Left cardiac atrium (tissue), 4 donors: ENCODE measurements around the gene F5. TPM values are rescaled to one million over a fixed set of nuclear protein-coding genes. Genes with fewer than 3 reads are reported as not detected.

ENCODE experiments used
- ATAC-seq, 2 donors: fragments of 200-7000 bp; cut with Tn5 transposase; one replicate each; pipeline ENCODE4 v1.9.1; 2020; ENCODE audit warnings: mild to moderate bottlenecking in 2 of 2, moderate library complexity in 2 of 2
- DNase-seq: peaks from one replicate; pipeline ENCODE4 v3.0.0-alpha.2; 2020
- intact Hi-C, 2 donors: fragments of 100-400 bp; cut with DNase I; formaldehyde crosslinking; loops; one replicate each; pipeline versions ENCODE4 v1.14.1 to v1.15.1; 2022 to 2023
- long read RNA-seq: library from polyadenylated mRNA; unstranded; transcript quantifications from one replicate; pipeline ENCODE4 v2.0.0, GENCODE V29; 2021
- total RNA-seq, 2 donors: library from RNA; stranded (reverse); fragmentation: NEBNext Ultra II Directional; extraction: Animal tissue kit (Norgen Biotek cat#: 25700); gene quantifications; one replicate each; pipeline ENCODE4 v1.2.1, GENCODE V29; 2021
- donor health status: DM: no; HTN: yes; CAD: no.
- donor health status: DM: no; HTN: yes; CAD: no; lungs with severe emphysema.
- donor health status: DM: yes; HTN: yes; CAD: no.
- donor health status: Dilated cardiomyopathy.

The F5 gene
- 10 to 100 TPM; 17.8 to 20.9 TPM for total RNA-seq
- long read RNA-seq, partial matches to known transcripts = 10 of 11 reads
- long read RNA-seq, other reads (novel, unspliced or antisense) = 1 of 11 reads

DNA sequence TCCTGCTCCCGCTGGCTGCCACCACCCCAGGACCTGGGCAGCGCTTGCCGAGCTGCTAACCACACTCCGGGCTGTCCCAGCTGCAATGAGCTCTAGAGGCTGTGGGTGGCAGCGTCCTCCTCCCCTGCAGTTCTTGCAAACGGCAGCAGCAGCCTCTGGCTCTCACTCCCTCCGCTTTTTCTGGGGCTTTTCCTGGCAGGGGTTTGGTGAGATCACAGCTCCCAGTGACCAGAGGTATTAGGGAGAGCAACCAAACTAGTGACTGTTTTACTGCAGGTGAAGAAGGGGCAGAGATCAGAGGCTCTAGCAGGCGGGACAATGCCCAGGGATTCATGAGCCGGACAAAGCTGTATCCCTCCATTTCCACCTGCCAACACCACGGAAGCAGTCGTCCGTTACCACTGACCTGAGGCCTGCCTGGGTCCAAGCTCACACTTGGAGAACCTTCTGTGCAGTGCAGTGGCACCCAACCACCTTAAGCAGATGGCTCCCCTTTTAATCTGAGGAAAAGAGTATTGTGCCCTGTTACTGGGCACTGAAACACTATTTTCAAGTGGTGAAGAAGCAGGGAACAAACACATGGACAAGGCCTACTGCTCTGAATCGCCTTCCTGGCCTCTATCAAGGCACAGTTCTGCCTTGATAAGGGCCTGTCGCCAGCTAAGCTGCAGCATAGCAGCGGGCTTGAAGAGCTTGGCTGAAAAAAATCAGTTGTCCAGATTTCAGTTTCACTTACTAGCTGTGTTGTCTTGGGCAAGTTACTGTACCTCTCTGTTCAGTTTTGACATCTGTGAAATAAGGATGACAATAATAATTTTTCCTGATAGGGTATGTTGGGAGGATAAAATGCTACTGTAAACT, at the start of gene F5:
TSS of gene F5 (minus strand) at position 87 of the 861 bp plus-strand sequence. CDS start 95 bp downstream, outside the sequence.
- intact Hi-C loops = no loop called here
- ATAC-seq = peak; percentile 96 to 99
- peak; percentile 86 for DNase-seq

DNA sequence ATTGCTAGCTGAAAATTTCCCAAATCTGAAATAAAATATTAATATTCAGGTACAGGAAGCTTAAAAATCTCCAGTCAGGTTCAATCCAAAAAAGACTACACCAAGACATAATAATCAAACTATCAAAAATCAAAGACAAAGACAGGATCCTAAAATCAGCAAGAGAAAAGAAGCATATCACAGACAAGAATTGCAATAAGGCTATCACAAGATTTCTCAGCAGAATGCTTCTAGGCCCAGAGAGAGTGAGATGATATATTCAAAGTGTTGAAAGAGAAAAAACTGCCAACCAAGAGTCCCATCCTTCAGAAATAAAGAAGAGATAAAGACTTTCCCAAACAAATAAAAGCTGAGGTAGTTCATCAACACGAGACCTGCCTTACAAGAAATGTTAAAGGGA, 48.6 kb upstream of the F5 start:
- intact Hi-C loops = no loop called here
- no peak for ATAC-seq
- DNase-seq = no peak

DNA sequence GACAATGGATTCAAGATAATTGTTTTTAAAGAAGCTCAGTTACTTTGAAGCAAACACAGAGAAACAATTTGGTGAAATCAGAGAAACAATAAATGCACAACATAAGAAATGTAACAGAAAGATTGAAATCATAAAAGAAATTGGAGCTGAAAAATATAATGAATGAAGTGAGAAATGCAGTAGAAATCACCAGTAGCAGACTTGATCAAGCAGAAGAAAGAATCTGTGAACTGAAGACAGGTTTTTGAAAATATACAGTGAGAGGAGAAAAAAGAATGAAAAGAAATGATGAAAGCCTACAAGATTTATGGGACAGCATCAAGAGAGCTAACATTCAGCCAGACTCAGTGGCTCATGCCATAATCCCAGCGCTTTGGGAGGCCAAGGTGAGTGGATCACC, 47.9 kb upstream of the F5 start:
- intact Hi-C loops = no loop called here

GRCh38 chr1:169631249-169631648, 45.0 kb upstream of the F5 start:
- no peak for ATAC-seq
- DNase-seq = no peak
- intact Hi-C loops = no loop called here

More for the DNA sequence above, 47.9 kb upstream of the F5 start:
- ATAC-seq = no peak
- DNase-seq = no peak

DNA sequence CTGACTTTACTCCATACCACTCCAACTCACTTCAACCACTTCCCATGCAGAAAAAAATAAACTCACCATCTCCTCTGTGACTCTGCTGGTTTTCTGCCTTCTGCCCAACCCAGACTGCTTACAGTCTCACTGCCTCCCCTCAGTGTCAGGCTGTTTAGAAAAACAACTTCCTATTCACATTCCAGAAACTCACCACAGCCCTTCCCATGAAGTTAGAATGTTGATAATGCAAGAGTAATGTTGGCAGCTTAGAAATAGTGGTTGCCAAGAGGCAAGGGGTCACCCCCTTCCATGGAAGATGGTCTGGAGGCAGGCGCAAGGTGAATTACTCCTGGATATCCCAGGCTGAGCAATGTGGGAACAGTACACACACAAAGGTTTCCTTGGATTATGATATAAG, 43.7 kb upstream of the F5 start, which contains the start of gene SELP:
TSS of gene SELP (minus strand) at position 119 of the 400 bp plus-strand sequence. CDS start at position 69, 50 bp downstream.
- no peak for DNase-seq
- intact Hi-C loops = no loop called here
- no peak for ATAC-seq

DNA sequence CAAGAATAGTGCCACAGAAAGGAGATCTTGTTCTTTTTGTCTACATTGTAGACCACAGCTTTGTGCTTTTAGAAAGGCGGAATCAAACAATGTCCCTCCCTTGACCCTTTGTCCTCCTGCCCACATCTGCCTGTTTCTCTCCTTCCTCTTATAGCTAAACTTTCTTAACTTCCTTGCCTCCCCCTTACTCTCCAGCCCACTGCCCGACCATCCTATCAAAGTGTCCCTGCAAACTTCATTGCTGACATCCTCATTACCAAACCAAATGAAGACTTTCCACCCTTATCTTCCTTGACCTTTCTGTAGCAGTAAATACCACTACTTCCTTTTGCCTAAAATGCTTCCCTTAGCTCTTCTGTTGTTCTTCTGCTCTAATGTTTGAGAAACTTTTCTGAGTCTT, 38.6 kb upstream of the F5 start:
- DNase-seq (no peak), ATAC-seq (no peak)
- intact Hi-C loops = no loop called here

DNA sequence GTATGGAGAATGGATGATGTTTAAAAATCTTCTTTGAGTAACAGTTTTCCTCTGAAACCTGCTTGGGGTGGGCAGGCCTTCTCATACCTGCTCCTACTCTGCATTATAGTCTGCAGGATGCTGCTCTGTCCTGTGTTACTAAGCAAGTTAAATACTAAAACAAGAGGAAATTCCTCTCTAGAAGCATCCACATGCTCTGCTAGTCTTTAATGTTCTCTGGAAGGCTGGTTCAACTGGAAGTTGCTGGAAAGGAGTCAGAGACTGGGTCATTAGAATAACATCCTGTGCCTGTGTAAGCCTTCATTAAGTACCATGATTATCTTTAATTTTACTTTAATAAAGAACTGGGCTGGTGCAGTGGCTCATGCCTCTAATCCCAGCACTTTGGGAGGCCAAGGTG, 37.8 kb upstream of the F5 start:
- peak in 1 of 2 donors; percentile 25 for ATAC-seq
- DNase-seq = no peak
- intact Hi-C loops = no loop called here

DNA sequence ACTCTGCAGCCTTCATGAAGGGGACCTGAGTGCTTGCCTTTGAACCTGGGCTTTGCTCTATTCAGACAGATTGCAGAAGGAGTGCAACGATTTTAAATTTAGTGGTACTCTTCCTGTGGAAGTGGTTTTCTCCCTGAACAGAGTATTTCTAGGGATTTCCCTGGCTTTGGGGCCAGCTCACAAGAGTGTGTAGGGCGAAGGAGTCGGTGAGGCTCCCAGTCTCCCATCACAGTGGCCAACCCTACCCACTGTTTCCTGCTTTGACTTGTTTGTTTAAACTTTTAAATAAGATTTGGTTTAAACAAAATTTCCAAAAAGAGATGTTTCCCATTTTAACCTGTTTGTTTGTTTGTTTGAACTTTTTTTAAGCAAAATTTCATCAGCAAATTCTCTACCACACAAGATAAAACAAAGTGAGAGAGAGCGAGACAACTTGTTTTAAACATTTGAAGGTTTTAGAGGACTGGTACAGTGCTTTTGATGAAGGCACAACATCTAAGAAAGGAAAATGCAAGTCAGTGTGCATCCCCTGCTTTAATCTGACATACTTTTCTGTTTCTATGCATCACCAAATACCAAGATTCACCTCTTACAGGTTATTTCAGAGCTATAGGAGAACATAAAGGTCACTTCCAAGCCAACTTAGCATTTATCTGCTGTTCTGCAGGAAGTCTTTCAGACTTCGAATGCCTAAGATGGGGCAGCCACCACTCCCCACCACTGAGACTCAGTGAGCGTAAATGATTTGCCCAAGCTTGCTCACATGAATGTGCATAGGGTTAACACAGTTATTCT, 37.0 kb upstream of the F5 start:
- no peak for DNase-seq
- no peak for ATAC-seq
- intact Hi-C loops = no loop called here

GRCh38 chr1:169620565-169620964, 34.3 kb upstream of the F5 start:
- ATAC-seq (no peak), DNase-seq (no peak)
- intact Hi-C loops = no loop called here

DNA sequence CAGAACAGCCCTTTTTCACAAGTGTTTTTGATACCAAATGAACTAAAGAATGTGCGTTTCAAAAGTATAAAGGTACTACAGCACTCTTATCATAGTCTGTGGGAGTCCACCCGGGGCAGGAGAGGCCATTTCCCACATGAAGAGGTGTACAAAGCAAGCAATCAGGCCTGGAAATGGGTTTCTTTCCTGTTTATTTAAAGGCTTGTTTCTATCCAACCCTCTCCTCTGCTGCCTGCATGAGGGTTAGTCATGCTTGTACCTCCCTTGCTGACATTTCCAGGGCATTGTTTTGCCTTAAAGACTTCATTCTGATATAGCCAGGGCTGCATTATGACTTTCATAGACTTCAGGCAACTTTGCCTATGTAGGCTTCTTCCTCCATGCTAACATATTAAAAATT, 32.1 kb upstream of the F5 start:
- ATAC-seq (peak in 1 of 2 donors; percentile 29), DNase-seq (no peak)
- intact Hi-C loops = no loop called here

- no peak for ATAC-seq
- intact Hi-C loops = no loop called here
- no peak for DNase-seq
Observed at GRCh38 chr1:169615803-169616202, 29.5 kb upstream of the F5 start.

- intact Hi-C loops = no loop called here
- ATAC-seq (no peak), DNase-seq (no peak)
Observed at GRCh38 chr1:169610858-169611257, 24.6 kb upstream of the F5 start.

DNA sequence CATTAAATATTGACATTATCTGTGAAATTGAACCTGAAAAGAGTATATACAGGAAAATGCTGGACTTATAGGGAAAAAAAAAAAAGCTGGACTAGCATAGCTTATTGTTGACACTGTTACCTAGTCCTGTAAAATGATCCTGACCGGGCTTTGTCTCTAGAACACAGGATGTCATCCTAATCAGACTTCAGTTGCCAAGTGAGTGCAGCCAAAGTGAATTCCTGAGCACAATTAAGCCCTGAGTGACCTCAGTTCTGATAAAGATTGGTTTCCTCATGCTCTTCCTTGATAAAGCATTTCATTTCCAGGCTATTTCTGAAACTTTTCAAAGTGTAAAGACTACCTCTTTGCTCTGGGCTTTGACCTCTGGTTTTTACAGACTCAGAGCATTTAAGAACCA, 23.8 kb upstream of the F5 start:
- DNase-seq (no peak), ATAC-seq (peak; percentile 67 to 79)
- intact Hi-C loops = no loop called here

DNA sequence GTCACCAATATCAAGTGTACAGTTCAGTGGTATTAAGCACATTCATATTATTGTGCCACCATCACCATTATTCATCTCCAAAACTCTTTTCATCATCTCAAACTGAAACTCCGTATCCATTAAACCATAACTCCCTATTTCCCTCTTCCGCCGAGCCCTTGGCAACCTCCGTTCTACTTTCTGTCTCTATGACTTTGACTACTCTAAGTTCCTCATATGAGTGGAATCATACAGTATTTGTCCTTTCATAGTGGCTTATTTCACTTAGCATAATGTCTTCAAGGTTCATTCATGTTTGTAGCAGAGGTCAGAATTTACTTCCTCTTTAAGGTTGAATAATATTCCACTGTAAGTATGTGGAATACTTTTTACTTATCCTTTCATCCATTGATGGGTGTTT, 21.9 kb upstream of the F5 start:
- no peak for DNase-seq
- intact Hi-C loops = no loop called here
- ATAC-seq = no peak

GRCh38 chr1:169604781-169605560, 18.7 kb upstream of the F5 start:
- DNase-seq = no peak
- intact Hi-C loops = loop anchor here (5.0 kb wide), 2 partner anchors 102 to 202 kb away; no protein-coding TSS in a partner anchor
- ATAC-seq = peak; percentile 30 to 54

- ATAC-seq = peak in 1 of 2 donors; percentile 53
- intact Hi-C loops = loop anchor here (2.0 to 5.0 kb wide), 3 partner anchors 106 to 206 kb away; partner anchors contain the start of gene SELL (in 1 of the 2)
Observed at GRCh38 chr1:169601096-169601881, 15.0 kb upstream of the F5 start.

DNA sequence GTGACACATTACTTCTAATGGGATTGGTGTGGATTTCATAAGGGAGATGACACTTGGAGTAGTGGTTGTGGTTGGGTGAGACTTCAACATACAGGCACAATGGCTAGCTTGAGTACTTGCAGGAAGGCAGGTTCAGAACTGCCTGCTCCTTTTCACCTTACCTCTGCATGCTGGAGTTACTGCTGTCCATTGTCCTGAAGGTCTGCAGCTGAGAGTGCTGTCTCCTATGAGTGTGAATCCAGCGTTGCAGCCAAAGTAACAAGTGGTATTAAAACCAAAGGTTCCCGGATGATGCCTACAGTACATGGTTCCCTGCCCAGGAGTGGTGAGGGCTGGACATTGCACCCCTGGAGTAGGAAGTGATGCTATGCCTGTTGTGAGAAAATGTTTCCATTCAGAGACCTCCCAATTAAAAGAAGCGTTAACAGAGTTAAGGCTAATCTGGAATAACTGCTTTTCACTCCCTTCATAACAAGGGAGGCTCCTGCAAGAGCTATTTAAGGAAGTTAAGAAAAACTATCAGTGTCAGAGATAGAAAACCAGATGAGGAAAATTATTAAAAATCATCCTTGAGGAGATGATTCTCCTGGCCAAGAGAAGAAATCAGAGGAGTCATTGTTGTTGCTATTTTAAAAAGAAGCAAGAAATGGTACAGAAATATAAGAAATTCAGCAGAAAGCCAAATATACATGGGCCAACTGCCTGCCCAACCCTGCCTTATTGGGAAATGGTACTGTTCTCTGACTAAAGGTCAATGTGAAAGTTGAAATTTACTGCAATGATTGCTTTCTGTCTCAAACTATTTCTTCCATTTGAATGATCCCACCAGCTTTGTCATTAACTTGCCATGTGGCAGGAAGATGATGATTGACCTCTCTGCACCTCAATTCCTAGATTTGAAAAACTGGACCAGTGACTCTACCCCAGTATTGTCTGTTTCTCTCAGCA, 9.8 kb upstream of the F5 start:
- intact Hi-C loops = no loop called here
- no peak for DNase-seq
- no peak for ATAC-seq

More at GRCh38 chr1:169601096-169601881, 15.0 kb upstream of the F5 start:
- DNase-seq = no peak
